Fibroblast of pulmonary artery (primary cell): Measurements from ENCODE around the gene CHN1.

Source experiments
- DNase-seq: peaks from one replicate; pipeline ENCODE4 v3.0.0-alpha.2; 2010; ENCODE audit warnings: low read depth
- H3K4me3 ChIP-seq: replicated peaks from 2 replicates; pipeline ENCODE4 v1.5.1; 2011; ENCODE audit warnings: low read depth, mild to moderate bottlenecking, control low read depth, low read length, moderate library complexity
- CTCF ChIP-seq: IDR thresholded peaks from 2 replicates; pipeline ENCODE4 v1.5.1; 2011; ENCODE audit warnings: mild to moderate bottlenecking, control low read depth, low read length, inconsistent platforms; ENCODE audit errors: missing control alignments

CHN1 gene

GRCh38 chr2:174892546-174892945, 112.6 kb downstream of the CHN1 start:
- TF ChIP-seq CTCF: no peak
- H3K4me3 ChIP-seq: no peak overlapping the region
- DNase-seq: no peak

- no peak overlapping the region for H3K4me3 ChIP-seq
- DNase-seq: no peak
These were observed 116.4 kb downstream of the CHN1 start for GRCh38 chr2:174888646-174889271.

GRCh38 chr2:174888146-174888545, 117.0 kb downstream of the CHN1 start:
- H3K4me3 ChIP-seq: no peak overlapping the region
- DNase-seq: peak; percentile 53
- TF ChIP-seq CTCF: no peak

More at GRCh38 chr2:174888646-174889271, 116.4 kb downstream of the CHN1 start:
- no peak for TF ChIP-seq CTCF

- no peak for DNase-seq
- no peak overlapping the region for H3K4me3 ChIP-seq
These were observed 122.8 kb downstream of the CHN1 start for GRCh38 chr2:174882416-174882815.

GRCh38 chr2:174881678-174882077, 123.5 kb downstream of the CHN1 start:
- no peak for DNase-seq
- no peak overlapping the region for H3K4me3 ChIP-seq
- TF ChIP-seq CTCF: no peak

More at GRCh38 chr2:174882416-174882815, 122.8 kb downstream of the CHN1 start:
- TF ChIP-seq CTCF: no peak

GRCh38 chr2:174878537-174879147, 126.5 kb downstream of the CHN1 start:
- no peak for TF ChIP-seq CTCF
- DNase-seq: peak; percentile 30
- peak overlapping the region; percentile 4 for H3K4me3 ChIP-seq

GRCh38 chr2:174877751-174878150, 127.4 kb downstream of the CHN1 start:
- H3K4me3 ChIP-seq: no peak overlapping the region
- TF ChIP-seq CTCF: no peak

More at GRCh38 chr2:174877751-174878150, 127.4 kb downstream of the CHN1 start:
- no peak for DNase-seq
